Panc1 (cell line): Measurements from ENCODE around the gene KRTAP10-6. TPM values are rescaled to one million over a fixed set of nuclear protein-coding genes. Genes with fewer than 3 reads are reported as not detected.

ENCODE experiments used
- ATAC-seq: fragments of 200-7000 bp; cut with Tn5 transposase; 2 replicates; pipeline ENCODE4 v1.9.1; 2020; ENCODE audit warnings: mild to moderate bottlenecking, moderate library complexity
- Bru-seq: library from RNA; stranded (reverse); fragments of 400-500 nt; gene quantifications from one replicate; lab custom pipeline; 2021; lab: Mats Ljungman, UMichigan
- BruChase-seq, 2 experiments: library from RNA; stranded (reverse); fragments of 400-500 nt; gene quantifications; one replicate each; lab custom pipeline; 2021; lab: Mats Ljungman, UMichigan
- BruUV-seq: library from RNA; stranded (reverse); fragments of 400-500 nt; replicated peaks from 2 replicates; lab custom pipeline; 2021; lab: Mats Ljungman, UMichigan
- CTCF ChIA-PET: fragments of 300-600 bp; sonication (Branson Sonifier 250); formaldehyde crosslinking; loops from one replicate; lab custom pipeline; 2022; ENCODE audit warnings: antibody characterized with exemption; lab: Charles Lee
- POLR2A ChIA-PET: fragments of 300-600 bp; sonication (Branson Sonifier 250); formaldehyde crosslinking; loops from one replicate; lab custom pipeline; 2022; ENCODE audit warnings: antibody characterized with exemption; lab: Charles Lee
- DNase-seq: peaks from one replicate; pipeline ENCODE4 v3.0.0-alpha.2; 2010; ENCODE audit warnings: low read depth, low spot score
- H3K27ac ChIP-seq: 2 replicates; pipeline ENCODE4 v1.5.1; 2011; ENCODE audit warnings: mild to moderate bottlenecking, low read length, inconsistent platforms
- H3K27me3 ChIP-seq: fragments of 200-500 bp; sonication (Bioruptor generic); 2 replicates; pipeline ENCODE4 v1.6.0; 2014; ENCODE audit warnings: low read length, inconsistent platforms; ENCODE audit not compliant: control insufficient read depth, insufficient read depth
- H3K36me3 ChIP-seq: fragments of 200-500 bp; sonication (Bioruptor generic); 2 replicates; pipeline ENCODE4 v1.5.1; 2014; ENCODE audit warnings: inconsistent platforms, mild to moderate bottlenecking, low read length, moderate library complexity; ENCODE audit not compliant: control insufficient read depth, insufficient read depth
- H3K4me1 ChIP-seq: 2 replicates; pipeline ENCODE4 v1.5.1; 2011; ENCODE audit warnings: inconsistent platforms, mild to moderate bottlenecking, low read length, moderate library complexity; ENCODE audit not compliant: control insufficient read depth, insufficient read depth
- H3K4me3 ChIP-seq, 2 experiments: 2 replicates each; pipeline ENCODE4 v1.5.1; 2011 to 2012; ENCODE audit warnings: low read depth in 2 of 2, low read length in 2 of 2, mild to moderate bottlenecking in 2 of 2, inconsistent platforms in 1 of 2, moderate library complexity in 1 of 2
- H3K9me3 ChIP-seq: fragments of 200-500 bp; sonication (Bioruptor generic); 2 replicates; pipeline ENCODE4 v1.5.1; 2014; ENCODE audit warnings: low read depth, mild to moderate bottlenecking, inconsistent platforms, low read length, moderate library complexity; ENCODE audit not compliant: control insufficient read depth, insufficient read depth
- POLR2AphosphoS5 ChIP-seq: IDR thresholded peaks from 2 replicates; pipeline ENCODE4 v1.6.1; 2012; ENCODE audit warnings: mild to moderate bottlenecking, low read depth, low read length, moderate library complexity
- SIN3A ChIP-seq: IDR thresholded peaks from 2 replicates; pipeline ENCODE4 v1.6.1; 2012; ENCODE audit warnings: low read depth, mild to moderate bottlenecking, low read length, moderate library complexity, borderline replicate concordance; ENCODE audit not compliant: insufficient read depth
- TCF7L2 ChIP-seq: IDR thresholded peaks from 2 replicates; pipeline ENCODE4 v1.6.1; 2011; ENCODE audit warnings: mild to moderate bottlenecking, low read depth, low read length, inconsistent platforms
- in situ Hi-C: cut with HindIII; loops from 2 replicates; pipeline ENCODE4 v1.10.0; 2016; ENCODE audit warnings: low sequenced_read_pairs, low pct_unique_long_range_greater_than_20kb
- intact Hi-C: fragments of 100-400 bp; cut with micrococcal nuclease; formaldehyde crosslinking; loops from one replicate; pipeline ENCODE4 v1.10.0; 2022; ENCODE audit not compliant: unreplicated experiment
- long read RNA-seq: library from polyadenylated mRNA; unstranded; transcript quantifications from one replicate; pipeline ENCODE4 v2.0.0, GENCODE V29; 2021; ENCODE audit not compliant: unreplicated experiment
- polyA plus RNA-seq: library from polyadenylated mRNA; unstranded; fragments of >200 nt; gene quantifications from one replicate; pipeline ENCODE4 v1.2.1, GENCODE V29; 2012; ENCODE audit warnings: missing spikeins; ENCODE audit not compliant: insufficient read length
- total RNA-seq: library from RNA; stranded (reverse); gene quantifications from one replicate; pipeline ENCODE4 v1.2.1, GENCODE V29; 2021; ENCODE audit not compliant: unreplicated experiment
- TF ChIP-seq, protein P1 (sequence below), 2 experiments: IDR thresholded peaks; 2 replicates each; pipeline ENCODE4 v1.6.1; 2011 to 2012; ENCODE audit warnings: low read depth in 2 of 2, control low read depth in 1 of 2, low read length in 1 of 2, mild to moderate bottlenecking in 1 of 2, moderate library complexity in 1 of 2; ENCODE audit not compliant: insufficient read depth in 1 of 2
- TF ChIP-seq, protein P2 (sequence below): fragments of 450-650 bp; IDR thresholded peaks from 2 replicates; pipeline ENCODE4 v1.5.1; 2017; ENCODE audit warnings: mild to moderate bottlenecking

The KRTAP10-6 gene, protein sequence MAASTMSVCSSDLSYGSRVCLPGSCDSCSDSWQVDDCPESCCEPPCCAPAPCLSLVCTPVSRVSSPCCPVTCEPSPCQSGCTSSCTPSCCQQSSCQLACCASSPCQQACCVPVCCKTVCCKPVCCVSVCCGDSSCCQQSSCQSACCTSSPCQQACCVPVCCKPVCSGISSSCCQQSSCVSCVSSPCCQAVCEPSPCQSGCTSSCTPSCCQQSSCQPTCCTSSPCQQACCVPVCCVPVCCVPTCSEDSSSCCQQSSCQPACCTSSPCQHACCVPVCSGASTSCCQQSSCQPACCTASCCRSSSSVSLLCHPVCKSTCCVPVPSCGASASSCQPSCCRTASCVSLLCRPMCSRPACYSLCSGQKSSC
- total RNA-seq (not detected), Bru-seq, nascent RNA (not detected), BruChase-seq, experiment 1, labeled RNA remaining after a 2-hour chase (not detected), BruChase-seq, experiment 2, labeled RNA remaining after a 6-hour chase (not detected)
- not detected for polyA plus RNA-seq
- long read RNA-seq, result 0 reads

- H3K4me3 ChIP-seq, result no peak within 1 kb of the TSS
- in situ Hi-C loops (no loop called here), intact Hi-C loops (no loop called here)
- no peaks in the 10 kb centered on the region; the same call in 1 of the 2 replicates for H3K4me1 ChIP-seq
- DNase-seq, result no peak
- ChIA-PET POLR2A (no interaction called here), CTCF (no interaction called here)
- no peak within 1 kb of the TSS for H3K27ac ChIP-seq
- no peaks in the 10 kb centered on the region for H3K9me3 ChIP-seq
- BruUV-seq, result no TSS peak
- H3K27me3 ChIP-seq, result no peaks in the 10 kb centered on the region
- TF ChIP-seq TCF7L2, result no peak
- TF ChIP-seq, protein P1, sequence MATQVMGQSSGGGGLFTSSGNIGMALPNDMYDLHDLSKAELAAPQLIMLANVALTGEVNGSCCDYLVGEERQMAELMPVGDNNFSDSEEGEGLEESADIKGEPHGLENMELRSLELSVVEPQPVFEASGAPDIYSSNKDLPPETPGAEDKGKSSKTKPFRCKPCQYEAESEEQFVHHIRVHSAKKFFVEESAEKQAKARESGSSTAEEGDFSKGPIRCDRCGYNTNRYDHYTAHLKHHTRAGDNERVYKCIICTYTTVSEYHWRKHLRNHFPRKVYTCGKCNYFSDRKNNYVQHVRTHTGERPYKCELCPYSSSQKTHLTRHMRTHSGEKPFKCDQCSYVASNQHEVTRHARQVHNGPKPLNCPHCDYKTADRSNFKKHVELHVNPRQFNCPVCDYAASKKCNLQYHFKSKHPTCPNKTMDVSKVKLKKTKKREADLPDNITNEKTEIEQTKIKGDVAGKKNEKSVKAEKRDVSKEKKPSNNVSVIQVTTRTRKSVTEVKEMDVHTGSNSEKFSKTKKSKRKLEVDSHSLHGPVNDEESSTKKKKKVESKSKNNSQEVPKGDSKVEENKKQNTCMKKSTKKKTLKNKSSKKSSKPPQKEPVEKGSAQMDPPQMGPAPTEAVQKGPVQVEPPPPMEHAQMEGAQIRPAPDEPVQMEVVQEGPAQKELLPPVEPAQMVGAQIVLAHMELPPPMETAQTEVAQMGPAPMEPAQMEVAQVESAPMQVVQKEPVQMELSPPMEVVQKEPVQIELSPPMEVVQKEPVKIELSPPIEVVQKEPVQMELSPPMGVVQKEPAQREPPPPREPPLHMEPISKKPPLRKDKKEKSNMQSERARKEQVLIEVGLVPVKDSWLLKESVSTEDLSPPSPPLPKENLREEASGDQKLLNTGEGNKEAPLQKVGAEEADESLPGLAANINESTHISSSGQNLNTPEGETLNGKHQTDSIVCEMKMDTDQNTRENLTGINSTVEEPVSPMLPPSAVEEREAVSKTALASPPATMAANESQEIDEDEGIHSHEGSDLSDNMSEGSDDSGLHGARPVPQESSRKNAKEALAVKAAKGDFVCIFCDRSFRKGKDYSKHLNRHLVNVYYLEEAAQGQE (IDR thresholded peaks at IDR 0.05; ENCODE audit: insufficient read depth in 1 of 2, low read depth in 2 of 2, low read length in 1 of 2), result no peak
- no peak for TF ChIP-seq SIN3A
- TF ChIP-seq POLR2AphosphoS5, result no peak
- TF ChIP-seq, protein P2, sequence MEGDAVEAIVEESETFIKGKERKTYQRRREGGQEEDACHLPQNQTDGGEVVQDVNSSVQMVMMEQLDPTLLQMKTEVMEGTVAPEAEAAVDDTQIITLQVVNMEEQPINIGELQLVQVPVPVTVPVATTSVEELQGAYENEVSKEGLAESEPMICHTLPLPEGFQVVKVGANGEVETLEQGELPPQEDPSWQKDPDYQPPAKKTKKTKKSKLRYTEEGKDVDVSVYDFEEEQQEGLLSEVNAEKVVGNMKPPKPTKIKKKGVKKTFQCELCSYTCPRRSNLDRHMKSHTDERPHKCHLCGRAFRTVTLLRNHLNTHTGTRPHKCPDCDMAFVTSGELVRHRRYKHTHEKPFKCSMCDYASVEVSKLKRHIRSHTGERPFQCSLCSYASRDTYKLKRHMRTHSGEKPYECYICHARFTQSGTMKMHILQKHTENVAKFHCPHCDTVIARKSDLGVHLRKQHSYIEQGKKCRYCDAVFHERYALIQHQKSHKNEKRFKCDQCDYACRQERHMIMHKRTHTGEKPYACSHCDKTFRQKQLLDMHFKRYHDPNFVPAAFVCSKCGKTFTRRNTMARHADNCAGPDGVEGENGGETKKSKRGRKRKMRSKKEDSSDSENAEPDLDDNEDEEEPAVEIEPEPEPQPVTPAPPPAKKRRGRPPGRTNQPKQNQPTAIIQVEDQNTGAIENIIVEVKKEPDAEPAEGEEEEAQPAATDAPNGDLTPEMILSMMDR, result no peak
- ATAC-seq, result no peak
- H3K36me3 ChIP-seq, result no peaks in the 10 kb centered on the region
Observed at GRCh38 chr21:44592446-44593311, at the start of gene KRTAP10-6. Gene KRTAP10-6, minus strand, starts transcription at chr21:44592505. Its CDS starts 21 bp downstream, at chr21:44592484.

- no peaks in the 10 kb centered on the region for H3K9me3 ChIP-seq
- intact Hi-C loops (no loop called here), in situ Hi-C loops (no loop called here)
- no peaks in the 10 kb centered on the region for H3K27me3 ChIP-seq
- CTCF ChIA-PET, result no interaction called here
- DNase-seq, result no peak
- no peak overlapping the region for H3K4me3 ChIP-seq
- POLR2A ChIA-PET, result no interaction called here
- ATAC-seq, result no peak
- no peaks in the 10 kb centered on the region for H3K36me3 ChIP-seq
- no peak for TF ChIP-seq SIN3A
- TF ChIP-seq POLR2AphosphoS5, result no peak
- TF ChIP-seq, protein P2, result no peak
- TF ChIP-seq TCF7L2, result no peak
- TF ChIP-seq, protein P1 (IDR thresholded peaks at IDR 0.05; ENCODE audit: insufficient read depth in 1 of 2, low read depth in 2 of 2, low read length in 1 of 2), result no peak
- BruUV-seq, result no TSS peak
- H3K4me1 ChIP-seq, result no peaks in the 10 kb centered on the region
- no peak overlapping the region for H3K27ac ChIP-seq
Observed at GRCh38 chr21:44640761-44641160, 48.5 kb upstream of the KRTAP10-6 start.
